PFSK-1 (cell line): Measurements from ENCODE around the gene SOWAHC.

Experiments used
- FOXP2 ChIP-seq: optimal IDR thresholded peaks from 2 replicates; pipeline ENCODE3; 2011; ENCODE audit warnings: borderline replicate concordance, control low read depth, inconsistent platforms; ENCODE audit not compliant: insufficient read depth; ENCODE audit errors: extremely low read length, extremely low read depth
- POLR2AphosphoS5 ChIP-seq: IDR thresholded peaks from 2 replicates; pipeline ENCODE4 v1.6.1; 2012; ENCODE audit warnings: low read depth, mild to moderate bottlenecking, control low read depth, low read length, moderate library complexity
- REST ChIP-seq, 2 experiments: IDR thresholded peaks; 2 replicates each; pipeline versions ENCODE4 v1.6.1 to v1.8.0; 2011 to 2012; ENCODE audit warnings: low read depth in 2 of 2, low read length in 2 of 2, control low read depth in 1 of 2, inconsistent platforms in 1 of 2, mild to moderate bottlenecking in 1 of 2, moderate library complexity in 1 of 2; ENCODE audit not compliant: insufficient read depth in 1 of 2
- SIN3A ChIP-seq: IDR thresholded peaks from 2 replicates; pipeline ENCODE4 v1.6.1; 2012; ENCODE audit warnings: mild to moderate bottlenecking, low read length, moderate library complexity, borderline replicate concordance; ENCODE audit not compliant: insufficient read depth
- TAF1 ChIP-seq: IDR thresholded peaks from 2 replicates; pipeline ENCODE4 v1.6.1; 2012; ENCODE audit warnings: low read length, control low read depth, borderline replicate concordance; ENCODE audit not compliant: insufficient read depth

GRCh38 chr2:109646961-109647360, 32.8 kb downstream of the SOWAHC start:
- TF ChIP-seq SIN3A, result no peak
- TF ChIP-seq TAF1, result no peak
- no peak for TF ChIP-seq POLR2AphosphoS5
- TF ChIP-seq REST (IDR thresholded peaks at IDR 0.05; ENCODE audit: insufficient read depth in 1 of 2, low read depth in 2 of 2, low read length in 2 of 2), result no peak
- no peak for TF ChIP-seq FOXP2
